NCI-H1436 (cell line): Measurements from ENCODE around the gene MGLL.

Source experiments
- DNase-seq: peaks from one replicate; lab custom pipeline; 2025; lab: John Stamatoyannopoulos, UW

MGLL gene

GRCh38 chr3:127774647-127775046 is 47.7 kb downstream of the MGLL start:
- no peak for DNase-seq

- DNase-seq = no peak
Measured at GRCh38 chr3:127773752-127774395, 48.4 kb downstream of the MGLL start.

- no peak for DNase-seq
Measured at GRCh38 chr3:127772827-127773751, 49.2 kb downstream of the MGLL start.

GRCh38 chr3:127772273-127772672 is 50.0 kb downstream of the MGLL start:
- DNase-seq = no peak

GRCh38 chr3:127771746-127772145 is 50.6 kb downstream of the MGLL start:
- no peak for DNase-seq

GRCh38 chr3:127770671-127771355 is 51.5 kb downstream of the MGLL start:
- DNase-seq = no peak

GRCh38 chr3:127769284-127770081 is 52.8 kb downstream of the MGLL start:
- DNase-seq = no peak

- DNase-seq = no peak
Measured at GRCh38 chr3:127768346-127769008, 53.8 kb downstream of the MGLL start.

- no peak for DNase-seq
Measured at GRCh38 chr3:127767126-127767525, 55.2 kb downstream of the MGLL start.

- no peak for DNase-seq
Measured at GRCh38 chr3:127765735-127766134, 56.6 kb downstream of the MGLL start.

- no peak for DNase-seq
Measured at GRCh38 chr3:127764841-127765362, 57.4 kb downstream of the MGLL start.

- DNase-seq = no peak
Measured at GRCh38 chr3:127764301-127764700, 58.0 kb downstream of the MGLL start.

- DNase-seq = no peak
Measured at GRCh38 chr3:127763816-127764215, 58.5 kb downstream of the MGLL start.

GRCh38 chr3:127763337-127763736 is 59.0 kb downstream of the MGLL start:
- DNase-seq = no peak

- DNase-seq = no peak
Measured at GRCh38 chr3:127762787-127763105, 59.6 kb downstream of the MGLL start.

GRCh38 chr3:127762077-127762786 is 60.1 kb downstream of the MGLL start:
- no peak for DNase-seq

- DNase-seq = no peak
Measured at GRCh38 chr3:127761441-127761801, 60.9 kb downstream of the MGLL start.

- no peak for DNase-seq
Measured at GRCh38 chr3:127760791-127761440, 61.4 kb downstream of the MGLL start.

- DNase-seq = no peak
Measured at GRCh38 chr3:127760361-127760760, 62.0 kb downstream of the MGLL start.

- no peak for DNase-seq
Measured at GRCh38 chr3:127759826-127760225, 62.5 kb downstream of the MGLL start.
